Stimulated activated CD4-positive, alpha-beta T cell treated with anti-CD3 and anti-CD28 coated beads, Interleukin-1b, Interleukin-23, amount 100 ng/mL, for 4 hours (primary cell): ENCODE results near the gene KLRF1.
"Not testable (repeated sequence)": the region's sequence is repeated elsewhere in the genome, so short reads cannot be mapped to it uniquely, and the experiment has no call there.

Source experiments
- DNase-seq, 2 donors: peaks; one replicate each; pipeline ENCODE4 v3.0.0-alpha.2; 2020; ENCODE audit warnings: low read depth in 2 of 2

KLRF1 gene

DNA sequence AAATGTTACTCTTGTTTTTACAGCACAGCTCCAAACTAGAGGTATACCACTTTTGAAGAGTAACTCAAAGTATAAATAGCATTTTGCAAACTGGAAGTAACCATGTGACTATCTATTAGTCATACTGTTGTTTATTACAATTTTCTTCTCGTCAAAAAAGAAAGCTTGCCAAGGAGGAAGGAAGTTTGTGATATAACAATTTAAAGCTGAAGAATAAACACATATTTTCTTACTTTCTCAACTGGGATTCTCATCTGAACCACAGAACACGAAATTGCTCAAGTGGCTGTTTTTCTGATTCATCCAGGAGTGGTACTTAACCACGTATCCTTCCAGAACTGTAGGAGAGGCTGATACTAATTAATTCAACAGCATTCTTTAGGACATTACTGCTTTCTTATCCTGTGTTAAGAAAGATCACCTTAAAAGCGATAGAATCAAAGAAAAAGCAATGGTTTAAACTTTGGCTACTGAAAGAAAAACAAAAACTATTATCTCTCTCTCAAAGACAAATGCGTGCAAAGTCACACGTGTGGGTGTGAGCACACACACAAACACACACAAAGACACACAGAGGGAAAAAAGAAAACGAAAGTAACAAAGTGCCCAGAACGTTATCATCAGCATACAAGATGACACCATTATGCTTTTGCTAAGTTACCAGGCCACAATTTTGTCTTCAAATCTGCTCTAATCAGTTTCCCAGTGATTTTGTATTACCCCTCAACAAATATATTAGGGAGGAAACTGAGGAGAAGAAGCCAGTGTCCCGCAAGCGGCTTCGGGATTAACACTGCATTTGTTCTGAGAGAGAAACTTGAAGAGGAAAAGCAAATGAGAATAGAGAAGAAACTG, 42.3 kb downstream of the KLRF1 start, which contains the start of gene CLEC2B:
CLEC2B (minus strand) TSS at position 48 of the 855 bp plus-strand sequence.
- no peak for DNase-seq

DNA sequence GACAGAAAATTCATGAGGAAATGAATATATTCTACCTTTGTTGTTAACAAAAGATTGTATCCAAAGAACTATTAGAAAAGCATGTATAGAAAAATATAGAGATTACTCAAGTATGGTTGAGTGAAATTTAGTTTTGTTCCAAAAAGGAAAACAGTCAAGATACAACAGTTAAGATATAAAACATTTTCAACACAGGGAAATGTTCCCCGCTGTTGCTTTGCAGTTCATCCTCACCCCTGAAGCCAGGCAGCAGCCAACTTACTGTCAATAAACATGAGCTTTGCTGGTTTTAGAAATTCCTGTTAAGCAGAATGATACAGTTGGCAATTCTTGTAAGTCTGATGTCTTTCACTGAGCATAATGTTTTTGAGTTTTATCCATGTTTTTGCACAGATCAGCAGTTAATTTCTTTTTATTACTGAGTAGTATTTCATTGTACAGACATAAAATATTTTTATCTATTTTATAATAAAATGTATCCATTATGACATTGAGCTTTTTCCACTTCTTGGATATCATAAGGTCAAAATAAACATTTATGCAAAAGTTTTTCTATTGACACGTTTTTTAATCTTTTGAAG, 43.1 kb downstream of the KLRF1 start:
- DNase-seq = no peak

DNA sequence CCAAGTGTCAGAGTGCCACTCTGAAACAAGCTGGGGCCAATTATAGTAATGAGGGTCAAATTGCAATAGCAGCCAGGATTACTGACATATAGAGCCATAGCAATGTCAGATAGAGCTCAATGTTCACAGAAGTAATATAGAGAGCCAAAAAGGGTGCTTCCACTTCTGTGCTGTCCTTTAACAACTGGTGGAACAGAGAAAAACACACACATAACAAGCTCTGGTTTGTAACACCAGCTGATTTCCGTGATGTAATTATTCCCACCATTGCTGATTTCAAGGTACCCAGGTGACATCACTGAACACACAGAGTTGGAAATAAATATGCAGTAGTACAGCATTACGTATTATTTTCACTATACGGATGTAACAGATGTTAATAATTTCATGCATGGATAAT, 44.9 kb downstream of the KLRF1 start:
- DNase-seq = no peak

DNA sequence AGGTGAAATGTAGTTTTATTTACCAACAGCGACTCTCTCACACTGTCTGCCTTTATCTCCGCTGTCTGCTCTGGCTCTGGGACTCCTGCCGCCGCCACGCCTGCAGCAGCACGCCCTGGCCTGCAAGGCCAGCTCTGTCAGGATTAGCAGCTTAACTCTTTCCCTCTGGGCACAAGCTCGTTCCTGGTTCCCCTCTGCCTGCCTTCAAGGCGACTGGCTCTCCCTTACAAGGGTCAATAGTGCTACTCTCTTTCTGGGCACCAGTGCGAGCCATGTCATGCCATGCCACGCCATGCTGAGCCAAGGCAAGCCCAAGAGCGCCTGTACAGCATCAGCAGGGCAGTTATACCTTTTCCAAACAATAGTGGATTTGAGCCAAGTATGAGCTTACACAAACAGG, 45.5 kb downstream of the KLRF1 start:
- DNase-seq = no peak

DNA sequence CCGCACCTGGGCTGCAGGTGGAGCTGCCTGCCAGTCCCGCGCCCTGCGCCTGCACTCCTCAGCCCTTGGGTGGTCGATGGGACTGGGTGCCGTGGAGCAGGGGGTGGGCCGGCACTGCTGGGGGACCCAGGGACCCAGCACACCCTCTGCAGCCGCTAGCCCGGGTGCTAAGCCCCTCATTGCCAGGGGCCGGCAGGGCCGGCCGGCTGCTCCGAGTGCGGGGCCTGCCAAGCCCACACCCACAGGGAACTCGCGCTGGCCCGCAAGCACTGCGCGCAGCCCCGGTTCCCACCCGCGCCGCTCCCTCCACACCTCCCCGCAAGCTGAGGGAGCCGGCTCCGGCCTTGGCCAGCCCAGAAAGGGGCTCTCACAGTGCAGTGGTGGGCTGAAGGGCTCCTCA, 48.8 kb downstream of the KLRF1 start:
- DNase-seq = not testable (repeated sequence)

DNA sequence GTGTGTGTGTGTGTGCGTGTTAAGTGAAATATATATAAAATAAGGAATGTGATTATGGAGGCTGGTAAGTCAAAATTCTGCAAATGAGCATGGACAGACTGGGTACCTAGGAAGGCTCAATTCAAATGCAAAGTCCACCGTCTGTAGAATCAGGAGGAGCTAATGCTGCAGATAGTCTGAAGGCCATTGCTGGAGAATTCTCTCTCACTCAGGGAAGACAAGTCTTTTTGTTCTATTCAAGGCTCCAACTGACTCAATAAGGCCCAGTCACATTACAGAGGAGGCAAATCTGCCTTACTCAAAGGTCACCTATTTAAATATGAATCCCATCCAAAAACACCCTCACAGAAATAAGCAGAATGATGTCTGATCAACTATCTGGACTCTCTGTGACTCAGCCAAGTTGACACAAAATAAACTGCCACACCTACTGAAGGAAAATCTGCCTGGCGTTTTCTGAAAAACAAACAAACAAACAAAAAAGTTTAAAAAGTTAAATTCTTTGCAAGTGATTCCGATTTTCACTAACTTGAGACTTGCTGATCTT, 53.3 kb downstream of the KLRF1 start:
- no peak for DNase-seq

DNA sequence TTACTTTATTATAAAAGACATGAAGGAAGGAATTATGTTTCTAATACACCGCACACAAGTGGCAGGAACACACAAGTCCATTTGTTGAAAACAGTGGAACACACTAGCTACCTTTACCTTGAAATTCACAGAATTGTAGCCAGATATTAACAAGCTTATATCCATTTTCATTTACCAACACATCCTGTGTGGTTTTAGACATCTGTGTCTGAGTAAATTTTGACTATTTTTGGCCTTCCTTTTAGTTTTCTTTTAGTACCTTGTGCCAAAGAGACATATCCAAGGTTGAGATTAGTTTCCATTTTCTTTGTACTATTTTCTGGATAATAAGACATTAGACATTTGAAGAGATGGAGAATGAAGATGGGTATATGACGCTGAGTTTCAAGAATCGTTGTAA, 54.0 kb downstream of the KLRF1 start, which contains the start of gene KLRF2:
KLRF2 (plus strand) TSS at position 244 of the 400 bp plus-strand sequence; CDS start at position 351, 107 bp downstream.
- DNase-seq = no peak

DNA sequence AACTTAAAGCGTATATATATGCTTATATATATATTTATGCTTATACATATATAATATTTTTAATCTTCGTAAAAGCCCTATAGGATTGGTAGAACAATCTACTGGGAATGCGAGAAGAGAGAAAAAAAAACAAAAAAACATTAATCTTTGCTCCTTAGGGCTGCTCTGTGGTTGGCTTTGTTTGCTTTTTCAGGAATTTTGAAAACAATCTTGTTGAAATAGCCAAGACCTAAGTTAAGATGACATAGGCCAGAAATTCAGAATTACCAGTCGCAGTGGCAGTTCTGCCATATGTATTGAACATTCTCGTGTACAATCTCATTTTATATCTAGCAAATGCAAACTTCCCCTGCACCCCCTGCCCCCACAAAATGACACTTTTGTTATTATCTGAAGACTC, 54.7 kb downstream of the KLRF1 start:
- no peak for DNase-seq

DNA sequence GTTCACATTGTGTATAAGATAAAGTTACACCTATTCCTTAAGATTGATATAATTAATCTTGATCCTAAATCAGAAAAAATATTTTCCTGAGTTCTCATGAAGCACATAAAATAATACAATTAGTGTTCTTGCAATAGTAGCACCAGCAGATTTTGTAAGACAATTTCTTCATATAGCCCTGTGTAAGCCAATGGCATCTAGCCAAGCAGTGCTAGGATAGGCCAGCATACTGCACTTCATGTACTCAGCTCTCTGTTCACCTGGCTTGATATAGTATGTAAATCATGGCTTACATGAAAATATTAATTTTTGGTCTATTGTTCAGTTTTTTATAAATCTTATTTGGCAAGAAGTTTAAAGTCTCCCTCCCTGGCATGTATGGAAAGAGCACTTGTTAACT, 55.9 kb downstream of the KLRF1 start:
- DNase-seq = no peak

DNA sequence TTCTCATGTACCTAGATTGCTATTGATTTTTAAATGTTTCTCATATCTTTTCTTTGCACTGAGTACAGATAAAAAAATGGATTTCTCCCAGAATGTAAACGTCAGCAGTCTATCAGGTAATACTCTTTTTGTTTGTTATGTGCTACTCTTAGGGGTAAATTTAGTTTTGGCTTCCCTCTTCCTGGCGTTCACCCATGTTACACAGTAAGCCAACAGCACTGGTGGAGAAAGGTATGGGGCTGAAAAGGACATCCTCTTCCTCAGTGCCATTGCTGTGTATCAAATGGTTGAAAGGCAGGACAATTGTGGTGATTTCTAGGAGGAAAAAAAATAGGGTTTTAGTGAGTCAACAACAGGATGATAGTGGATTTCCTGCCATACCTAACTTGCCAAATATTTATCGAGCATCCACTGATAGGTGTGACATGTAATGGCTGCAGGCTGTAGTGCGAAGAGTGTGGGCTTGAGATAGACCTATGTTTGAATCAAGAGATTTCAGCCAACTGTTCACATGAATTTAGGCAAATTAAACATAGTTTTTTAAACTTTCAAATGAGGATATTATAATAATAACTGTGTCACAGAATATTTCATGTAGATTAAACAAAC, 61.5 kb downstream of the KLRF1 start:
- DNase-seq = no peak
